PC-9 (cell line): ENCODE results near the gene LRRC7. TPM values are rescaled to one million over a fixed set of nuclear protein-coding genes. Genes with fewer than 3 reads are reported as not detected.

ENCODE experiments used
- BruUV-seq: library from RNA; stranded (reverse); fragments of 400-500 nt; replicated peaks from 2 replicates; lab custom pipeline; 2021; lab: Mats Ljungman, UMichigan
- CTCF ChIA-PET: fragments of 300-600 bp; sonication (Branson Sonifier 250); formaldehyde crosslinking; loops from one replicate; lab custom pipeline; 2022; ENCODE audit warnings: antibody characterized with exemption; lab: Charles Lee
- POLR2A ChIA-PET: fragments of 300-600 bp; sonication (Branson Sonifier 250); formaldehyde crosslinking; loops from one replicate; lab custom pipeline; 2022; ENCODE audit warnings: antibody characterized with exemption; ENCODE audit not compliant: unreplicated experiment; lab: Charles Lee
- DNase-seq, 2 experiments: peaks; one replicate each; pipeline versions ENCODE4 v3.0.0 to v3.0.0-alpha.2; 2015 to 2022; ENCODE audit warnings: mixed read lengths in 1 of 2
- H2AFZ ChIP-seq: fragments of 200-600 bp; sonication (generic); 2 replicates; pipeline ENCODE4 v1.8.1; 2017; ENCODE audit warnings: antibody characterized with exemption
- H3F3A ChIP-seq: fragments of 200-600 bp; sonication (generic); 2 replicates; pipeline ENCODE4 v1.8.1; 2017; ENCODE audit warnings: antibody characterized with exemption, mild to moderate bottlenecking, low read depth; ENCODE audit not compliant: insufficient read depth
- H3K27ac ChIP-seq: fragments of 200-600 bp; sonication (generic); 2 replicates; pipeline ENCODE4 v1.6.1; 2016; ENCODE audit warnings: mixed run types
- H3K27me3 ChIP-seq: fragments of 200-600 bp; sonication (generic); 2 replicates; pipeline ENCODE4 v1.6.1; 2016; ENCODE audit warnings: low read depth, mixed run types; ENCODE audit not compliant: insufficient read depth
- H3K36me3 ChIP-seq: fragments of 200-600 bp; sonication (generic); 2 replicates; pipeline ENCODE4 v1.6.1; 2016; ENCODE audit warnings: low read depth, mixed run types
- H3K4me1 ChIP-seq: fragments of 200-600 bp; sonication (generic); replicated peaks from 2 replicates; pipeline ENCODE4 v1.6.1; 2016; ENCODE audit warnings: mixed run types; ENCODE audit not compliant: insufficient read depth
- H3K4me2 ChIP-seq: fragments of 200-600 bp; sonication (generic); 2 replicates; pipeline ENCODE4 v1.6.1; 2017; ENCODE audit warnings: mixed run types
- H3K4me3 ChIP-seq: fragments of 200-600 bp; sonication (generic); 2 replicates; pipeline ENCODE4 v1.6.1; 2016; ENCODE audit warnings: mixed run types
- H3K79me2 ChIP-seq: fragments of 200-600 bp; sonication (generic); 2 replicates; pipeline ENCODE4 v1.6.1; 2017; ENCODE audit warnings: low read depth, mixed run types
- H3K9me2 ChIP-seq: fragments of 200-600 bp; sonication (generic); 2 replicates; pipeline ENCODE4 v1.8.1; 2017; ENCODE audit warnings: mild to moderate bottlenecking; ENCODE audit not compliant: insufficient read depth
- H3K9me3 ChIP-seq: fragments of 200-600 bp; sonication (generic); 2 replicates; pipeline ENCODE4 v1.8.1; 2016; ENCODE audit warnings: low read depth; ENCODE audit not compliant: insufficient read depth
- H4K20me1 ChIP-seq: fragments of 200-600 bp; sonication (generic); 2 replicates; pipeline ENCODE4 v1.8.1; 2017; ENCODE audit not compliant: insufficient read depth
- EZH2 ChIP-seq: fragments of 200-600 bp; sonication (generic); IDR thresholded peaks from 2 replicates; pipeline ENCODE4 v1.8.0; 2017; ENCODE audit warnings: antibody characterized with exemption, low read depth
- intact Hi-C: fragments of 100-400 bp; cut with micrococcal nuclease; formaldehyde crosslinking; loops from one replicate; pipeline ENCODE4 v1.10.0; 2022; ENCODE audit not compliant: unreplicated experiment
- total RNA-seq: library from RNA; stranded (reverse); gene quantifications from 2 replicates; pipeline ENCODE4 v1.2.3, GENCODE V29; 2021
- TF ChIP-seq, protein P1 (sequence below): fragments of 200-600 bp; sonication (generic); conservative IDR thresholded peaks from 2 replicates; pipeline ENCODE4 v1.6.1; 2017; ENCODE audit warnings: mixed run types, antibody characterized with exemption, mild to moderate bottlenecking, moderate library complexity

LRRC7 gene
- total RNA-seq, 1 experiment from 2014 or later: not detected

DNA sequence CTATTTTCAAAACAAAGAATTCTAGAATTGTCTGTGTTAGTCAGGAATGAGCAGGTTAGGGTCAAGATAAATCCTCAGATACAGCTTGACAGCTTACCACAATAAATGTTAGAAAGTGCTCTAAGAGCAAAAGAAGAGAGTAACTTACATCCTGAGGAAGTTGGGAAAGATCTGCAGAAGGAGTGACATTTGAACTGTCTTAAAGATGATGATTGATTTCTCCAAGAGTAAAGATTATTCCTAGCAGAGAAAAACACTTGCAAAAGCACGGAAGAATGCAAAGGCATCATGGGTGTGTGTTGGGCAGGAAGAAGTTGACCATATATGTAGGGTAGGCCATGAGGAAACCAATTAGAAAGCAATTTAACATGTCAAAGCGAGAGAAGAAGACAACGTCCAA lies 175.4 kb downstream of the LRRC7 start:
- Histone ChIP-seq H3K79me2 (no peaks in the 10 kb centered on the region), H3F3A (no peaks in the 10 kb centered on the region), H3K9me2 (no peaks in the 10 kb centered on the region), H3K4me2 (no peak overlapping the region), H4K20me1 (0 out of 2 replicates have a peak, but pooled peaks cover 3% of the 10 kb centered on the region), H3K4me3 (no peak overlapping the region), H3K27me3 (no peaks in the 10 kb centered on the region), H3K9me3 (no peaks in the 10 kb centered on the region), H3K27ac (no peak overlapping the region), H2AFZ (no peak overlapping the region), H3K36me3 (no peaks in the 10 kb centered on the region), H3K4me1 (no peaks in the 10 kb centered on the region)
- POLR2A ChIA-PET: no interaction called here
- intact Hi-C loops: no loop called here
- BruUV-seq: no TSS peak
- DNase-seq: no peak
- TF ChIP-seq EZH2: no peak
- TF ChIP-seq, protein P1, sequence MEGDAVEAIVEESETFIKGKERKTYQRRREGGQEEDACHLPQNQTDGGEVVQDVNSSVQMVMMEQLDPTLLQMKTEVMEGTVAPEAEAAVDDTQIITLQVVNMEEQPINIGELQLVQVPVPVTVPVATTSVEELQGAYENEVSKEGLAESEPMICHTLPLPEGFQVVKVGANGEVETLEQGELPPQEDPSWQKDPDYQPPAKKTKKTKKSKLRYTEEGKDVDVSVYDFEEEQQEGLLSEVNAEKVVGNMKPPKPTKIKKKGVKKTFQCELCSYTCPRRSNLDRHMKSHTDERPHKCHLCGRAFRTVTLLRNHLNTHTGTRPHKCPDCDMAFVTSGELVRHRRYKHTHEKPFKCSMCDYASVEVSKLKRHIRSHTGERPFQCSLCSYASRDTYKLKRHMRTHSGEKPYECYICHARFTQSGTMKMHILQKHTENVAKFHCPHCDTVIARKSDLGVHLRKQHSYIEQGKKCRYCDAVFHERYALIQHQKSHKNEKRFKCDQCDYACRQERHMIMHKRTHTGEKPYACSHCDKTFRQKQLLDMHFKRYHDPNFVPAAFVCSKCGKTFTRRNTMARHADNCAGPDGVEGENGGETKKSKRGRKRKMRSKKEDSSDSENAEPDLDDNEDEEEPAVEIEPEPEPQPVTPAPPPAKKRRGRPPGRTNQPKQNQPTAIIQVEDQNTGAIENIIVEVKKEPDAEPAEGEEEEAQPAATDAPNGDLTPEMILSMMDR: no peak
- CTCF ChIA-PET: no interaction called here

DNA sequence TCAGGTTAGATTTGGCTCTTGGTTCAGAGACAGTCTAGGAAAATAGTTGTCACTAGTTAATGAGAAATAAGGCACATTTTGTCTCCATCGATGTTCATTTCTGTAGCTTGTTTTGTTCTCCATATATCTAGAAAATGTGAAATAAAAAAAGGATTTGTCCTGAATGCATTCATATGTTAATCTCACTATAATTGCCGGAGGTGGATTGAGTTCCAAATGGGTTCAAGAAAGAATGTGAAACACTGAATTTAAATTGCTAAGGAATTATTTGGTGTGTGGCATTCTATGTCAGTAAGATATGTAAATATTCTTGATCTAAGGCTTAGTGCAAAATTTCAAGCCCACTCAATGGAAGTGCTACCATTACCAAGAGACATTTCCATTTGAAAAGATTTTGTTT lies 176.7 kb downstream of the LRRC7 start:
- Histone ChIP-seq H3K79me2 (no peaks in the 10 kb centered on the region), H3F3A (no peaks in the 10 kb centered on the region), H3K9me2 (no peaks in the 10 kb centered on the region), H3K27ac (no peak overlapping the region), H2AFZ (no peak overlapping the region), H3K4me1 (no peaks in the 10 kb centered on the region), H3K4me2 (no peak overlapping the region), H3K9me3 (no peaks in the 10 kb centered on the region), H4K20me1 (0 out of 2 replicates have a peak, but pooled peaks cover 3% of the 10 kb centered on the region), H3K36me3 (no peaks in the 10 kb centered on the region), H3K4me3 (no peak overlapping the region), H3K27me3 (no peaks in the 10 kb centered on the region)
- no peak for DNase-seq
- intact Hi-C loops: no loop called here
- BruUV-seq: no TSS peak
- ChIA-PET POLR2A (no interaction called here), CTCF (no interaction called here)
- TF ChIP-seq, protein P1: no peak
- TF ChIP-seq EZH2: no peak

DNA sequence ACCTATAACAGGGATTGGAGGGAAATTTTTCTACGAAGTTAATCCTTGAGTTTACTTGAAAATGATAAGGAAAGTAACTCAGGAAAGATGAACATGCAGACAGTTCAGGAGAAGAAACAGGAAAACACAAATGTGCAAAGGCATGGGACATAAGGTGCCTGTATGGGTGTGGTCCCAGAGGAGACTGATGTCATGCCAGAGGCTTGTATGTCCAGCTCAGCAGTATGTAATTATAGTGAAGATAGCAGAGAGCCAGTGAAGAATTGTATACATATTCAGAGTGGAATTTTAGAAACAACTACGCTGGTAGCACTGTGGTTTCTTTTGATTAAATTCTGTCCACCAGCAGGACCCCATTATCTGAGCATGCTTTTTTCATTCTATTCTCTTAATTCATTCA lies 179.5 kb downstream of the LRRC7 start:
- H3K4me2 ChIP-seq: no peak overlapping the region
- H3K9me2 ChIP-seq: no peaks in the 10 kb centered on the region
- POLR2A ChIA-PET: no interaction called here
- CTCF ChIA-PET: no interaction called here
- no peak overlapping the region for H3K27ac ChIP-seq
- no peak for DNase-seq
- no peaks in the 10 kb centered on the region for H3K9me3 ChIP-seq
- intact Hi-C loops: no loop called here
- H2AFZ ChIP-seq: no peak overlapping the region
- H3K4me1 ChIP-seq: no peaks in the 10 kb centered on the region
- H3K79me2 ChIP-seq: no peaks in the 10 kb centered on the region
- no peak overlapping the region for H3K4me3 ChIP-seq
- no peaks in the 10 kb centered on the region for H3K36me3 ChIP-seq
- no TSS peak for BruUV-seq
- H3F3A ChIP-seq: no peaks in the 10 kb centered on the region
- 0 out of 2 replicates have a peak, but pooled peaks cover 3% of the 10 kb centered on the region for H4K20me1 ChIP-seq
- no peak for TF ChIP-seq EZH2
- H3K27me3 ChIP-seq: no peaks in the 10 kb centered on the region

DNA sequence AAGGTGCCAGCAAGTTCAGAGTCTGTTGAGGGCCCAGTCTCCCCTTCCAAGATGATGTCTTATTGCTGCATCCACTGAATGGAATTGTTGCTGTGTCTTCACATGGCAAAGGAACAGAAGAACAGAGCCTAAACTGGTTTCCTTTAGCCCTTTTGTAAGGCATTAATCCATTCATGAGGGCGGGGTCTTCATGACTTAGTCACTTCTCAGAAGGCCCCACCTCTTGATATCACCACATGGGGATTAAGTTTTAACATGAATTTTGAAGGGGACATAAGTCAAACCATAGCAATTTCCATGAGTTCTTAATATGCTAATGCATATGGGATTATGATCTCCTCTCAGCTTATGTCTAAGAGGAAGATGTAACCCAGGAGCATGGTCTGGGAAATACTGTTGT lies 182.9 kb downstream of the LRRC7 start:
- intact Hi-C loops: no loop called here
- Histone ChIP-seq H3K36me3 (no peaks in the 10 kb centered on the region), H2AFZ (no peak overlapping the region), H3K4me1 (no peaks in the 10 kb centered on the region), H4K20me1 (no peaks in the 10 kb centered on the region), H3K9me2 (no peaks in the 10 kb centered on the region), H3K79me2 (no peaks in the 10 kb centered on the region), H3K27me3 (no peaks in the 10 kb centered on the region), H3F3A (no peaks in the 10 kb centered on the region), H3K4me2 (no peak overlapping the region), H3K27ac (no peak overlapping the region), H3K4me3 (no peak overlapping the region), H3K9me3 (no peaks in the 10 kb centered on the region)
- ChIA-PET CTCF (no interaction called here), POLR2A (no interaction called here)
- DNase-seq: no peak
- TF ChIP-seq EZH2: no peak
- TF ChIP-seq, protein P1: no peak
- no TSS peak for BruUV-seq
